ENCODE measurements around the gene TET3. TPM values are rescaled to one million over a fixed set of nuclear protein-coding genes. Genes with fewer than 3 reads are reported as not detected.

The TET3 gene
- total RNA-seq, 1 donor from 2014 or later, result 32.2 TPM

DNA sequence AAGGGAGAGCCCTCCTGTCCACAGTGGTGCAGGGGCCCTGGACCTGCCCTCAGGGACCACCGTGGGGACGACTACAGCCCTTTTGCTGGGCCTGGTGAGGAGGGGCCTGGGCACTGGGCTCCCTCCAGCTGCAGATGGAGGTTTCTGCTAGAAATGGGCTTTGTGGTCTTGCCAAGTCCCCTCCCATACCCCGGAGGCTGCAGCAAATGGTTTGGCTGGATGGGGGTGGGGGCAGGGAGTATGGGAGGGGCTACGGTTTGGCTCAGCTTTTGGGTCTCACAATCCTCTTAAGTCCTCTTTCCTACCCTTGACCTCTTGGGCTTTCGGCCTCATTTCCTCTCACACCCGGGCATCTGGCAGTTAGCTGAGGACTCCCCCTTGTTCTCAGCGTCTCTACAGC lies 21.7 kb downstream of the TET3 start:
- no peak for TF ChIP-seq CTCF (IDR thresholded peaks at IDR 0.05)
- DNase-seq (ENCODE audit: low spot score), result peak; percentile 36
- Mint-ChIP-seq H3K27me3 (ENCODE audit: low read depth) (no peaks in the 10 kb centered on the region), H3K4me1 (ENCODE audit: low read depth) (peaks cover 80% of the 10 kb centered on the region), H3K36me3 (ENCODE audit: low read depth) (peaks cover 3% of the 10 kb centered on the region), H3K4me3 (ENCODE audit: unreplicated experiment) (no peak overlapping the region), H3K9me3 (ENCODE audit: low read depth) (no peaks in the 10 kb centered on the region), H3K27ac (ENCODE audit: unreplicated experiment) (no peak overlapping the region)

- Mint-ChIP-seq H3K36me3 (ENCODE audit: low read depth) (peaks cover 3% of the 10 kb centered on the region), H3K9me3 (ENCODE audit: low read depth) (no peaks in the 10 kb centered on the region), H3K4me1 (ENCODE audit: low read depth) (peaks cover 75% of the 10 kb centered on the region), H3K27ac (ENCODE audit: unreplicated experiment) (no peak overlapping the region), H3K27me3 (ENCODE audit: low read depth) (no peaks in the 10 kb centered on the region), H3K4me3 (ENCODE audit: unreplicated experiment) (no peak overlapping the region)
- TF ChIP-seq CTCF (IDR thresholded peaks at IDR 0.05), result no peak
- DNase-seq (ENCODE audit: low spot score), result no peak
These were observed 22.4 kb downstream of the TET3 start for GRCh38 chr2:74007121-74007520.

DNA sequence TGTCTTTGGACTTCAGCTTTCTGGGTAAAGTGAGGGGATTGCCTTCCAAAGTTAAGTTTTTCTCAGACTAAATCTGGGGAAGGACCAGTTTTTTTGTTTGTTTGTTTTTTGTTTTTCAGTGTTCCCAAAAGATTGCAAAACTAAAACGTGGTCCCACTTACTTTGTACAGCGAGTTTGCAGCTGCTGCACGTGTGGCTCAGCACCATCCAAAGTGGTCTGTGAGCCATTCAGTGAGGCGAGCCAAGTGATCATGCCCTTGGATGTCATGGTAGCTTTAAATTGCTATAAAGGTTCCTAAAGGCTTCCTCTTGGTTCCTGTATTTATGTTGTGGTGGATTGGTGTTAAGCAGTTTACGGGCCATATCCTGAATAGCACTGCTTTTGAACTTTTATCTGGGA lies 23.0 kb downstream of the TET3 start:
- peaks cover 3% of the 10 kb centered on the region for H3K36me3 Mint-ChIP-seq (ENCODE audit: low read depth)
- no peaks in the 10 kb centered on the region for H3K27me3 Mint-ChIP-seq (ENCODE audit: low read depth)
- H3K4me1 Mint-ChIP-seq (ENCODE audit: low read depth), result peaks cover 77% of the 10 kb centered on the region
- H3K9me3 Mint-ChIP-seq (ENCODE audit: low read depth), result no peaks in the 10 kb centered on the region
- no peak overlapping the region for H3K4me3 Mint-ChIP-seq (ENCODE audit: unreplicated experiment)
- no peak overlapping the region for H3K27ac Mint-ChIP-seq (ENCODE audit: unreplicated experiment)
- no peak for DNase-seq (ENCODE audit: low spot score)
- TF ChIP-seq CTCF (IDR thresholded peaks at IDR 0.05), result no peak

DNA sequence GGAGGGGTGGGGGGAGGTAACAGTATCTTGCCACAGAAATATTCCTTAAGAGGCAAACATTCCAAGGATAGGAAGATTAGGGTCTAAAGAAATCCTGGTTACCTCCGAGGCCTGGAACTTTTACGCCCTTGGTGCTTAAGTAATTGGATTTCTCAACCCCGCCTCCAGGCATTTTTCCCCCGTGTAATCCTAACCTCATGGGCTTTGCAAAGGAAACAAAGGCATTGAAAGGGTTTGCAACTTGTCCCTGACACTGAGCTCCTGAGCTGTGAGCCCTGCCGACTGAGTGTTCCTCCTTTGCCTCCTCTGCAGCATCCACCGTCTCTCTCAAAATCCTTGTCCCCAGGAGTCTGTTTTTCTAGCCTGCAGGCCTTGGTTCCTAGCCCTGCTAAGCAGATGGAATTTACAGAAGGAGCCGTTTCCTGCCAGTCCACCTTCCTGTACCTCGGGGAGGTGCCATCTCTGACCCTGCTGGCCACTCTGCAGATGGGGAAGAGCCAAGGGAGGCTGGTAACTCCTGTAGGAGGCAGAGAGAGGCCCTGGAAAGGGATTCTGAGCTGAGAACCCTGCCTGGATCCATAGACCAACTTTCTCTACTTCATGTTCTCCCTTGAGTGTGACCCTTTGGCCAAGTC lies 24.2 kb downstream of the TET3 start:
- Mint-ChIP-seq H3K9me3 (ENCODE audit: low read depth) (no peaks in the 10 kb centered on the region), H3K4me1 (ENCODE audit: low read depth) (peaks cover 70% of the 10 kb centered on the region), H3K27ac (ENCODE audit: unreplicated experiment) (peak overlapping the region; percentile 43), H3K27me3 (ENCODE audit: low read depth) (no peaks in the 10 kb centered on the region), H3K4me3 (ENCODE audit: unreplicated experiment) (no peak overlapping the region), H3K36me3 (ENCODE audit: low read depth) (peaks cover 3% of the 10 kb centered on the region)
- TF ChIP-seq CTCF (IDR thresholded peaks at IDR 0.05), result no peak
- no peak for DNase-seq (ENCODE audit: low spot score)

DNA sequence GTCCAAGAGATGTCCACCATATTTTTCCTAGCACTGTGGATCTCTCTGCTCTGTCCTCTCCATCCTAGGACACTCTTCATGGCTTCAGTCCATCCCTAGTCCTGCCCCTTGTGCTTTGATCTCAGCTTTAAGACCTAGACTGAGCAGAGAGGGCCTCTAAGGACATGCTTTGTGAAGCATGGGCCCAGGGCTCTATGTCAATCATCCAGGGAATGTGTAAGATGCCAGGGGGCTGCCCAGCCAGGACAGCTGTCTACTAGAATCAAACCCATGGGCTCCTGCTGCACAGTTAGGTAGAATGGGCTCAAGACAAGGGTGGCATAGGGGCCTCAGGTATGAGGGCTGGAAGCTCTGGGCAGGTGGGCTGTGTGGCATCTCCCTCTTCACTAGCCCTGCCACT lies 24.9 kb downstream of the TET3 start:
- no peak for DNase-seq (ENCODE audit: low spot score)
- Mint-ChIP-seq H3K4me3 (ENCODE audit: unreplicated experiment) (no peak overlapping the region), H3K9me3 (ENCODE audit: low read depth) (no peaks in the 10 kb centered on the region), H3K27ac (ENCODE audit: unreplicated experiment) (no peak overlapping the region), H3K27me3 (ENCODE audit: low read depth) (no peaks in the 10 kb centered on the region), H3K36me3 (ENCODE audit: low read depth) (peaks cover 3% of the 10 kb centered on the region), H3K4me1 (ENCODE audit: low read depth) (peaks cover 63% of the 10 kb centered on the region)
- no peak for TF ChIP-seq CTCF (IDR thresholded peaks at IDR 0.05)
